ENCODE measurements around the gene PARD6A. TPM values are rescaled to one million over a fixed set of nuclear protein-coding genes. Genes with fewer than 3 reads are reported as not detected.

PARD6A gene
- polyA plus RNA-seq, 1 donor (not counting 4 experiments of a cell fraction or from before 2014, with no cell fraction given) = 0.20 TPM

GRCh38 chr16:67699265-67699664 is 38.5 kb downstream of the PARD6A start:
- no peak for FAIRE-seq
- no peaks in the 10 kb centered on the region for H3K27me3 ChIP-seq (ENCODE audit: control insufficient read depth, extremely low read depth, insufficient read depth, low read length)
- H3K4me3 ChIP-seq (ENCODE audit: control insufficient read depth in 2 of 3, extremely low read depth in 1 of 3, insufficient read depth in 2 of 3, low read depth in 1 of 3, low read length in 3 of 3) = no peak overlapping the region
- H3K9ac ChIP-seq (ENCODE audit: control insufficient read depth, extremely low read depth, insufficient read depth, low read length) = no peak overlapping the region
- no peak overlapping the region for H2AFZ ChIP-seq (ENCODE audit: control insufficient read depth, low read length)
- peaks cover 3 to 6% of the 10 kb centered on the region in 2 experiments for H3K36me3 ChIP-seq (ENCODE audit: control insufficient read depth in 2 of 2, extremely low read depth in 1 of 2, insufficient read depth in 2 of 2, low read length in 2 of 2)
- no peaks in the 10 kb centered on the region for H3K9me3 ChIP-seq (ENCODE audit: control insufficient read depth, low read depth, low read length)
- TF ChIP-seq CTCF (optimal IDR thresholded peaks at IDR 0.05 in 1 of 3, IDR thresholded peaks at IDR 0.05 in 1 of 3, conservative IDR thresholded peaks at IDR 0.05 in 1 of 3; ENCODE audit: extremely low read depth in 1 of 3, insufficient read depth in 2 of 3, low read length in 3 of 3) (no peak), EZH2 (IDR thresholded peaks at IDR 0.05; ENCODE audit: low read length) (no peak)
- no peak overlapping the region for H3K4me2 ChIP-seq (ENCODE audit: control insufficient read depth, extremely low read depth, insufficient read depth, low read depth, low read length)
- peaks cover 40% of the 10 kb centered on the region for H3K79me2 ChIP-seq (ENCODE audit: control insufficient read depth, insufficient read depth, low read length)
- H3K9me1 ChIP-seq (ENCODE audit: control insufficient read depth, extremely low read depth, insufficient read depth, low read length) = no peaks in the 10 kb centered on the region
- H3K27ac ChIP-seq (ENCODE audit: control insufficient read depth, insufficient read depth, low read length) = no peak overlapping the region
- dilution Hi-C loops (cut with MboI; ENCODE audit: extremely low pct_ligation_motif_present, low sequenced_read_pairs) = no loop called here
- peaks cover 3% of the 10 kb centered on the region for H4K20me1 ChIP-seq (ENCODE audit: control insufficient read depth, extremely low read depth, insufficient read depth, low read length)
- H3K4me1 ChIP-seq (ENCODE audit: control insufficient read depth, extremely low read depth, insufficient read depth, low read length) = peaks cover 10% of the 10 kb centered on the region
- no peak for DNase-seq (ENCODE audit: low read depth, low spot score)

GRCh38 chr16:67701420-67701819 is 40.7 kb downstream of the PARD6A start:
- dilution Hi-C loops (cut with MboI; ENCODE audit: extremely low pct_ligation_motif_present, low sequenced_read_pairs) = no loop called here

More at GRCh38 chr16:67701420-67701819, 40.7 kb downstream of the PARD6A start:
- Histone ChIP-seq H3K79me2 (ENCODE audit: control insufficient read depth, insufficient read depth, low read length) (peaks cover 55% of the 10 kb centered on the region), H3K4me3 (ENCODE audit: control insufficient read depth in 2 of 3, extremely low read depth in 1 of 3, insufficient read depth in 2 of 3, low read depth in 1 of 3, low read length in 3 of 3) (no peak overlapping the region), H3K36me3 (ENCODE audit: control insufficient read depth in 2 of 2, extremely low read depth in 1 of 2, insufficient read depth in 2 of 2, low read length in 2 of 2) (peaks cover 3 to 6% of the 10 kb centered on the region in 2 experiments), H3K9ac (ENCODE audit: control insufficient read depth, extremely low read depth, insufficient read depth, low read length) (no peak overlapping the region), H3K9me3 (ENCODE audit: control insufficient read depth, low read depth, low read length) (no peaks in the 10 kb centered on the region), H3K27ac (ENCODE audit: control insufficient read depth, insufficient read depth, low read length) (no peak overlapping the region), H3K9me1 (ENCODE audit: control insufficient read depth, extremely low read depth, insufficient read depth, low read length) (no peaks in the 10 kb centered on the region), H4K20me1 (ENCODE audit: control insufficient read depth, extremely low read depth, insufficient read depth, low read length) (peaks cover 3% of the 10 kb centered on the region), H3K4me2 (ENCODE audit: control insufficient read depth, extremely low read depth, insufficient read depth, low read depth, low read length) (no peak overlapping the region), H2AFZ (ENCODE audit: control insufficient read depth, low read length) (no peak overlapping the region), H3K4me1 (ENCODE audit: control insufficient read depth, extremely low read depth, insufficient read depth, low read length) (peaks cover 10% of the 10 kb centered on the region), H3K27me3 (ENCODE audit: control insufficient read depth, extremely low read depth, insufficient read depth, low read length) (no peaks in the 10 kb centered on the region)
- FAIRE-seq (no peak), DNase-seq (ENCODE audit: low read depth, low spot score) (no peak)
- no peak for TF ChIP-seq CTCF (optimal IDR thresholded peaks at IDR 0.05 in 1 of 3, IDR thresholded peaks at IDR 0.05 in 1 of 3, conservative IDR thresholded peaks at IDR 0.05 in 1 of 3; ENCODE audit: extremely low read depth in 1 of 3, insufficient read depth in 2 of 3, low read length in 3 of 3)
- no peak for TF ChIP-seq EZH2 (IDR thresholded peaks at IDR 0.05; ENCODE audit: low read length)

Measured in keratinocyte (primary cell).